A549 (cell line): ENCODE results near the gene SNRPD1.

Source experiments
- CBX2 ChIP-seq: fragments of 200-600 bp; sonication (generic); IDR thresholded peaks from 2 replicates; pipeline ENCODE4 v1.6.1; 2016; ENCODE audit warnings: low read depth, mild to moderate bottlenecking, borderline replicate concordance
- CTCF ChIP-seq: fragments of >200 bp; sonication (Bioruptor Twin); formaldehyde crosslinking; IDR thresholded peaks from 3 replicates; pipeline ENCODE4 v1.5.1; 2016
- FOSL2 ChIP-seq, 2 experiments: fragments of 450-650 bp in 1 of 2; fragments of >200 bp in 1 of 2; sonication (Bioruptor Twin) in 1 of 2; formaldehyde crosslinking; IDR thresholded peaks; 2 replicates each; pipeline versions ENCODE4 v1.5.0 to v1.6.1; 2016 to 2020; ENCODE audit warnings: mild to moderate bottlenecking in 1 of 2, moderate library complexity in 1 of 2
- KDM1A ChIP-seq: fragments of 200-600 bp; sonication (generic); IDR thresholded peaks from 2 replicates; pipeline ENCODE4 v1.6.1; 2016; ENCODE audit warnings: low read depth, mild to moderate bottlenecking
- MAZ ChIP-seq: fragments of 150-350 bp; IDR thresholded peaks from 2 replicates; pipeline ENCODE4 v1.6.1; 2014; ENCODE audit warnings: antibody characterized with exemption, low read depth, low read length, borderline replicate concordance
- POLR2A ChIP-seq: IDR thresholded peaks from 2 replicates; pipeline ENCODE4 v1.6.1; 2012; ENCODE audit warnings: mild to moderate bottlenecking, low read length
- RAD21 ChIP-seq, 2 experiments: fragments of >200 bp in 1 of 2; sonication (Bioruptor Twin) in 1 of 2; formaldehyde crosslinking in 1 of 2; IDR thresholded peaks in 1 of 2; conservative IDR thresholded peaks in 1 of 2; 2 replicates in 1 of 2; 3 replicates in 1 of 2; pipeline ENCODE4 v1.6.1; 2012 to 2018; ENCODE audit warnings: inconsistent platforms in 1 of 2
- RARB ChIP-seq: fragments of 250-450 bp; sonication (Bioruptor Pico); IDR thresholded peaks from 2 replicates; pipeline ENCODE4 v1.8.0; 2021; ENCODE audit warnings: mild to moderate bottlenecking, moderate library complexity
- TF ChIP-seq, protein P1 (sequence below): fragments of 150-350 bp; IDR thresholded peaks from 2 replicates; pipeline ENCODE4 v1.6.1; 2014; ENCODE audit warnings: low read depth, mild to moderate bottlenecking, low read length

DNA sequence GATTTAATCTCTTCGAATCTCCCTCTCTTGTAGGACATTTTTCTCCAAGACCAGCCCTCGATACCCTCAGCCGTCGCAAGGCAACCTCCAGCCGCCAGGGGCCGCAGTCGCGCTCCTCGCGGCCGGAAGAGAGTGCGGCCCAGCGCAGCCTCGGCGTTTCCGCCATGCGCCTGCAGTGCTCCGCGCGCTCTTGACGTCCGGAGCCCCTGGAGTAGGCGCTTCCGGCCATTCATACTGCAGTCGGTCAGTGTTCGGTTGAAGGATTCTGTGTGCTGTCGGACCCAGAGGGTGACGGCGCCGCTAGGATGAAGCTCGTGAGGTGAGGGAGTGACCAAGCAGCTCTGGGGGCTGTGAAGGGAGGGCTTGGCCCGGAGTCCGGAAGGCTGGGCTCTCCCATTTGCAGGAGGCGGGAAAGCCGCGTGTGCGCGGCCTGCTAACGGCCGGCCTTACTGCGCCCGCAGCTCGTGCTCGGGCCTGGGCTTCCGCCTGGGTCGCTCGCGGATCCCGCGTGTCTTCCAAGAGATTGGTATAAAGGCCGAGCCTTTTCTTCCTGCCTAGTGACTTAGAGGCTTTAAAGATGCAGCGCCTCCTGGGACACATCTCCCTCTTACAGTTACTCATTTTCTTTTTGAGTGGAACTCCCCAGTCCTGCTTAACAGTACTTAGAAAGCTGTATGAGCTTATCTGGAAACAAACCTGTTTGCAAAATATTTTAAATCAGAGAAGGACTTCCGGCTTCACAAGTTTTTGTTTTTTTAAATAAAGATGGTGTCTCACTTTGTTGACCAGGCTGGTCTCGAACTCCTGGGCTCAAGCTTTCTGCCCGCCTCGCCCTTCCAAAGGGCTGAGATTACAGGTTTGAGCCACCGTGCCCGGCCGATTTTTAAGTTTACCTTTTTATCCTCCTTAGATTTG is at the start of gene SNRPD1:
- TF ChIP-seq CTCF (peak; percentile 65), POLR2A (peak; percentile 68), KDM1A (no peak), MAZ (no peak), CBX2 (no peak), RARB (CRISPR knock-in tag) (no peak), FOSL2 (IDR thresholded peaks at IDR 0.05) (no peak), FOSL2 (CRISPR knock-in tag; IDR thresholded peaks at IDR 0.05) (no peak), RAD21 (conservative IDR thresholded peaks at IDR 0.05 in 1 of 2, IDR thresholded peaks at IDR 0.05 in 1 of 2) (no peak; a peak in 1 of 5 replicates)
- TF ChIP-seq, protein P1, sequence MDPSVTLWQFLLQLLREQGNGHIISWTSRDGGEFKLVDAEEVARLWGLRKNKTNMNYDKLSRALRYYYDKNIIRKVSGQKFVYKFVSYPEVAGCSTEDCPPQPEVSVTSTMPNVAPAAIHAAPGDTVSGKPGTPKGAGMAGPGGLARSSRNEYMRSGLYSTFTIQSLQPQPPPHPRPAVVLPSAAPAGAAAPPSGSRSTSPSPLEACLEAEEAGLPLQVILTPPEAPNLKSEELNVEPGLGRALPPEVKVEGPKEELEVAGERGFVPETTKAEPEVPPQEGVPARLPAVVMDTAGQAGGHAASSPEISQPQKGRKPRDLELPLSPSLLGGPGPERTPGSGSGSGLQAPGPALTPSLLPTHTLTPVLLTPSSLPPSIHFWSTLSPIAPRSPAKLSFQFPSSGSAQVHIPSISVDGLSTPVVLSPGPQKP = no peak
